Urothelium cell line (cell line): ENCODE measurements around the gene STARD10.
"Not testable (repeated sequence)": the region's sequence is repeated elsewhere in the genome, so short reads cannot be mapped to it uniquely, and the experiment has no call there.

Experiments
- DNase-seq: peaks from one replicate; pipeline ENCODE4 v3.0.0; 2011; ENCODE audit warnings: low spot score, mixed read lengths
- FAIRE-seq: peaks from 2 replicates; lab custom pipeline; 2011; peaks lifted over from hg19 to GRCh38; lab: Jason Lieb, UNC

STARD10 gene

GRCh38 chr11:72811686-72812085 is 17.8 kb upstream of the STARD10 start:
- not testable (repeated sequence) for DNase-seq, FAIRE-seq

- FAIRE-seq = no peak
Observed at GRCh38 chr11:72808331-72808798, 14.5 kb upstream of the STARD10 start.

GRCh38 chr11:72807792-72808191 is 13.9 kb upstream of the STARD10 start:
- no peak for DNase-seq
- FAIRE-seq = no peak

More at GRCh38 chr11:72808331-72808798, 14.5 kb upstream of the STARD10 start:
- DNase-seq = no peak

- FAIRE-seq (no peak), DNase-seq (no peak)
Observed at GRCh38 chr11:72807021-72807693, 13.3 kb upstream of the STARD10 start.

- DNase-seq, FAIRE-seq: not testable (repeated sequence)
Observed at GRCh38 chr11:72806378-72806777, 12.5 kb upstream of the STARD10 start.

- DNase-seq (no peak), FAIRE-seq (no peak)
Observed at GRCh38 chr11:72805216-72805615, 11.4 kb upstream of the STARD10 start.

- FAIRE-seq (no peak), DNase-seq (no peak)
Observed at GRCh38 chr11:72802822-72803221, 9.0 kb upstream of the STARD10 start.

- FAIRE-seq = no peak
- no peak for DNase-seq
Observed at GRCh38 chr11:72799441-72799840, 5.6 kb upstream of the STARD10 start.

GRCh38 chr11:72798361-72798760 is 4.5 kb upstream of the STARD10 start:
- no peak for FAIRE-seq
- no peak for DNase-seq

GRCh38 chr11:72793076-72793424 is 797 bp downstream of the STARD10 start:
- FAIRE-seq (no peak), DNase-seq (no peak)

- no peak for FAIRE-seq
- DNase-seq = no peak
Observed at GRCh38 chr11:72792437-72793021, 1.3 kb downstream of the STARD10 start.

- FAIRE-seq, DNase-seq: not testable (repeated sequence)
Observed at GRCh38 chr11:72791228-72791627, 2.6 kb downstream of the STARD10 start.

GRCh38 chr11:72789493-72790131 is 4.2 kb downstream of the STARD10 start:
- FAIRE-seq = no peak
- DNase-seq = peak; percentile 69

GRCh38 chr11:72788241-72788640 is 5.6 kb downstream of the STARD10 start:
- FAIRE-seq = no peak
- DNase-seq = no peak

GRCh38 chr11:72787216-72788104 is 6.4 kb downstream of the STARD10 start:
- FAIRE-seq (no peak), DNase-seq (no peak)

- FAIRE-seq = no peak
- no peak for DNase-seq
Observed at GRCh38 chr11:72786305-72787215, 7.3 kb downstream of the STARD10 start.

GRCh38 chr11:72784662-72785061 is 9.2 kb downstream of the STARD10 start:
- no peak for FAIRE-seq
- DNase-seq = no peak

GRCh38 chr11:72783144-72783905 is 10.5 kb downstream of the STARD10 start:
- FAIRE-seq (no peak), DNase-seq (no peak)
